GM03348 (cell line): ENCODE data around the gene IFNA2.
"Not testable (repeated sequence)": the region's sequence is repeated elsewhere in the genome, so short reads cannot be mapped to it uniquely, and the experiment has no call there.

Experiments
- DNase-seq: peaks from one replicate; pipeline ENCODE4 v3.0.0; 2012; ENCODE audit warnings: low spot score

IFNA2 gene

DNA sequence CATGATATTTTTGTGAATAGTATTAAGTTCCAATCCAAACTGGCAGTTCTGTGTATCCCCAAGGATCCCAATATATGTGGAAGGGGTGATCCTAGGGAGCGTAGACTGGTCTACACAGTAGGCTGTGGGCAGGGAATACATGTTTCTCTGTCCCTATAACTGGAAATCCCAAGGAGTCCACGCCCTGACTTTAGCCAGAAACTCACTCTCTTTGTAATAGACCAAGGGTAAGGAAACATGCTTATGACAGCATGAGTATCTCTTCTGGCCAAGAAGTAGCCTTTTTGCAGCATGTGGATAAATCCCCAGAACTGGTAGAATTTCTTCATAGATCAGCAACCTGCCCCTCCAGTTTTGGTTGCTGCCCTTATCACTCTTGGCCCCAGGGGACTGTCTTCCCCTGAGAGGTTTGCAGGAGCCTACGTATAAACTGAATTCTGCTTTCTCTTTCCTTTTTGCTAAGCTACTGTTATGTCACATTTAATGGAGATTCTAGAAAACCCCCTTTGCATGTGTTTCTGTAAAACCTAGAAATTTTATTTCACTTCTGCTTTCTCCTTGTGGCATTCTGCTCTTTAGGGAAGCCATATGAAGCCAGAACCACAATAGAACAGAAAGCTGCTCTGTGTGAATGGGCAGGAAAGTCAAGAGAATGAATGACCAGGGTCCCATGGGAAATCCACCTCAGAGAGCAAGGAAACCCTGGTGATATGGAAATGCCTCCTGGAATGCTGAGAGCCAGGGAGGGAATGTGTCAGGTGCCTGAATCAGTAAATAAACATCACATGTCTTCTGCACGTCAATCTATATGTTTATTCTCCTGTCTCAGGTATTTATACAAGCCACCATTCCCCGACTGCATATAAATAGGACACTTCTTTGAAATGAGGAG is 3.5 kb downstream of the IFNA2 start:
- no peak for DNase-seq

DNA sequence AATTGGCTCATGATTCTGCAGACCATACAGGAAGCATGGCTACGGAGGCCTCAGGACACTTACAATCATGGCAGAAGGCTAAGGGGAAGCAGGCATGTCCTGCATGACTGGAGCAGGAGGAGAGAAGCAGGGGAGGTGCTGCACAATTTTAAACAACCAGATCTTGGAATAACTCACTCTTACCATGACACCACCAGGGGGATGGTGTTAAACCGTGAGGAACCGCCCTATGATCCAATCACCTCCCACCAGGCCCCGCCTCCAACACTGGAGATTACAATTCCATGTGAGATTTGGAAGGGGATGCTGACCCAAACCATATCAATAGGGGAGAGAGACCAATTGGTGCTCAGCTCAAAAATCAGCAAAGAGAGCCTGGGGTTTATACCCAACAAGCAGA is 13.7 kb downstream of the IFNA2 start:
- DNase-seq = not testable (repeated sequence)

DNA sequence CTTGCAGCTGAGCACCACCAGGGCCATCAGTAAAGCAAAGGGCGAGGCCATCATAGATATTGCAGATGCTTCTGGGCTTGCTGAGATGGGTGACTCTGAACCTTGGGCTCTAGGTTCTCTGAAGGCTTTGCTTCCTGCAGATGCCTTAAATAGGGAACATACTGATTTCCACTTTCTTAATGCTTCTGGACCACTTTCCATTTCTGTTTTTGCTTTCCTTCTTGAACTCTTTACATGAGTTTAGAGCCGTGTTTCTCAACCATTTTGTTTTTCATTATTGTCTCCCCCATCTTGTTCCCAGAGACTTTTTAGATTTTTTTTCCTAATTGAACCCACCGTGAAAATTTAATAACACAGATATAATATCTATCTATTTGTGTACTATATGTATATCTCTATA is 17.2 kb downstream of the IFNA2 start, which contains the start of gene IFNA13:
IFNA13 (minus strand) TSS at position 101 of the 400 bp plus-strand sequence; CDS start at position 54, 47 bp downstream.
- DNase-seq = no peak

DNA sequence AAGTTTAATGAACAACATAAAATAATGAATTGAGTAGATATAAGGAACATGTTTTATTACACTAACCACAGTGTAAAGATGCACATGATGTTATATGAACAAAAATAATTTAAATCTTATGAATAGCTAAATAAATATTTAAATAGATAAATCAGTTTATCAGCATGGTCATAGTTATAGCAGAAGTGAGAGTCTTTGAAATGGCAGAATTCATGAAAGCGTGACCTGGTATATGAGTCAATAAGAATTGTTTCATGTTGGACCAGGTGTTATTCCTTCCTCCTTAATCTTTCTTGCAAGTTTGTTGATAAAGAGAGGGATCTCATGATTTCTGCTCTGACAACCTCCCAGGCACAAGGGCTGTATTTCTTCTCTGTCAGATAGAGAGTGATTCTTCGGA is 18.0 kb downstream of the IFNA2 start:
- not testable (repeated sequence) for DNase-seq

DNA sequence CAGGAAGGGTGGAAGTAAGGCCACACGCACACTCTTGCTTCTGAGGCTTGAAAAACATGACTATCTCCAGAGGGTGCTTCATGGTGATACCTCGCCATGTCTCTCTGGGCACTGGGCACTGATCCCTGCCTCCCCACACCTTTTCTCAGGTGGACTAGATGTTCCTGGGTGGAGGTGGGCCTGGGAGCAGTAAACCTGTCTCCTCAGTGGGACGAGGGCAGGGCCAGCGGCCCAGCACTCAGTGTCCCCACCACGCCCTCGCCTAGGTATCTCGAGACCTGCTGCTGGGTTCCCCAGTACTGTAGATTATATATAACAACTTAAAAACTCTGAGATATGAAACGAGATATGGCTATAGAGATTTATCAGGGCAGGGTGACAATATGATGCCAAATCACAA is 22.9 kb downstream of the IFNA2 start:
- DNase-seq = no peak

DNA sequence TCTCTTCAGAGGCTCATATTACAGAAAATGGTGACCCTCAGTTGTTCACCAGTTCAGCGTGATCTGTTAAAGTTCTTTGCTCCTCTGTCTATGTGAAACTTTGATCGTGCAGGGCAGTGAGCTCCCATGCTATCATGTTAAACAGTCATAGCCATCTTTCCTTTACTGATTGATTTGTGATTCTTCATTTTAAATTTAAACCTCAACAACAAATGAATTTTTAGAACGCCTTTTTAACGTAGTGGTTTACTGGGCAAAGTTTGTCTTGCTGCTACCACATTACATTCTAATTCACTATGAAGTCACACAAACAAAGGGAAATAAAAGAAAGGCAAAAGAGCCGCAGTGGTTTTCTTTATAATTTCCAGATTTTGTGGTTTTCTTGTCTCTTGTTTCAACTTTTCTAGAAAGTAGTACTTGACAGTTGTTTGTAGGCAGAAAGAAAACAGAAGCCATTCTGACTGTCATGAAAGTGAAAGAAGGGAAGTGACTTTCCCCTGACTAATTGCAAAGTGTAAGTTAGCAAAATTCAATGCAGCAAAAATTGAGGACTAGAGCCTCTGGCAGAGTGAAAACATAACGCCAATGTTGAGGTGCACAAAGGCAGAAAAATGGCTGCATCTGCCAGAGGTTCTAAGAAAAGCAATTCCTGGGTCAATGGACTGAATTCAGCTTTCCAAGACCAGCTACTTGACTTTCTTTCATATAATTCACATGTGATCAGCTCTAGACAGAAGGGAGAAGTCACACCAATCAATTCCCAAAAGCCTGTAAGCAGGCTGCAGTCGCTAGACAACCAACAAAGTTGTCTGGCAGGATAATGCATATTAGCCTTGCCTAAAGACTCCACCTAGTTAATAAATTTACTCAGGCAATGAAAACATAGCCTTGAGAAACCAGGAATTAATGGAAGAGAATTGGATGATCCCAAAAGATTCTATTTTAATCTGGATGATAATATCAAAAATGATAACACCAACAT is 27.4 kb downstream of the IFNA2 start:
- DNase-seq = peak; percentile 3

DNA sequence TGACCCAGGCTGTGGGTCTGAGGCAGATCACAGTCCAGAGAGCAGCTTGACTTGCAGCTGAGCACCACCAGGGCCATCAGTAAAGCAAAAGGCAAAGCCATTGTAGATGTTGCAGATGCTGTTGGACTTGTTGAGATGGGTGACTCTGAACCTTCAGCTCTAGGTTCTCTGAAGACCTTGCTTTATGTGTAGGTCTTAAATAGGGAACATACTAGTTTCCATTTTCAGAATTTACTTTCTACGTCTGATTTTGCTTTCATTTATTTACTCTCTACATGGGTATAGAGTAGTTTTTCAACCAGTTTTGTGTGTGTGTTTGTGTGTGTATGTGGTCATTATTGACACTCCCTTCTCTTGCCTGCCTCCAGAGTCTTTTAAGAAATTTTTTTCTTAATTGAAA is 34.4 kb downstream of the IFNA2 start, which contains the start of gene IFNA6:
IFNA6 (minus strand) TSS at position 101 of the 400 bp plus-strand sequence; CDS start at position 101, 0 bp downstream.
- DNase-seq = no peak

DNA sequence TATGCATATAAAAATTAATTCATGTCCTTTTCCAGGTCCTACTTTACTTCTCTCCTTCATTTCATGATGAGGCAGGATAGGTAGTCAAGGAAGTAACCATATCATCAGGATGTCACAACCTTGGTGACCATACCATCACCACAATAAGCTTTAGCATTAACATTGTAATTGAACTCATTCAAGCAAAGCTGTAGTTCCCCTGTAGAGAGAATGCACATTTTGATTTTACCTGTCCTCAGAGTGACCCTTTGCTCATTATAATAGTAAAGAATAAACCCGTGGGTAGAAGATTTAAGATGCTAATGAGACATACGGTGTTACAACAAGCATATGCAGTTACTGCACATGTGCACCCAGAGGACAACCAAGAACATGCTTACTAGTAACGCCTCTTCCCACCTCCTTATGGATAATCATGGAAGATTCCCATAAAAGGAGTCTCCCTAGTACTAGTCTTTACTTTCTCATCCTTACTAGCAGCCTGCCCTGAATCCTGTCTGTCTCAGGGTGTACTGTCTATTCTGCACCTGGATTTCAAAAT is 36.7 kb downstream of the IFNA2 start:
- DNase-seq = no peak

DNA sequence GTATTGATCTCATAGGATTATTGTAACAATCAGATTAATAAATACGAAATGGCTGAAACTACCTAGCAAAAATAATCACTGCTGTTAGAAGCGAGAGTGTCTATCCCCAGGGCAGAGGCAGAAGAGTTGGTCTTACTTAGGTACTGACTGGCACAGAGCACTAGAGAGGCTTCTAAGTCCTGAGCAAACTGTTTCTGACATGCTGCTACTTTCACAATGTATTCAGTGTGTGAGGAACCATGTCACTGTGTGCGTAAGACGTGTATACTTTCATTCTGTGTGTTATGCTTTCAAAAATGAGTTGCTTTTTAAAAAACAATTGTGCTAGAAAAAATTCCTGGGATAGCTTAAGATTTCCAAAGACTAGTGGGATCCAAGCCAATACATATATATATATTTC is 44.5 kb downstream of the IFNA2 start:
- no peak for DNase-seq

DNA sequence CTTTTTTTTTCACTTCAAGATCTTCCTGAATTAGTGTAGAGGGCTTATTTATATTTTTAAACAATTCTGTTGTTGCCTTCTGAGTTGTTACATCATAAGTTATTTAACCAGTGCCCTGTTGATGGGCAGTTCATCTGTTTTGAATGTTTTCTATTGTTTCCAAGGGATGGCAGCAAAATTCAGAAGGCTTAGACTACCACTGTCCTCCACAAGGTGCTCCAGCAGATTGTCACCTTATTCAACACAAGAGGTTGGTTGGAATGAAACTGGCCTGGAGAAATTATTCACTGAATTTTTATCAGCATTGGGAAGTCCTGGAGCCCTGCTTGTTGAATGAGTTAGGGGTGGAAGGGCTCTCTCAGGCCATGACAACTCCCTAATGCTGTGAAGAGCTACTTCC is 48.7 kb downstream of the IFNA2 start:
- DNase-seq = no peak

DNA sequence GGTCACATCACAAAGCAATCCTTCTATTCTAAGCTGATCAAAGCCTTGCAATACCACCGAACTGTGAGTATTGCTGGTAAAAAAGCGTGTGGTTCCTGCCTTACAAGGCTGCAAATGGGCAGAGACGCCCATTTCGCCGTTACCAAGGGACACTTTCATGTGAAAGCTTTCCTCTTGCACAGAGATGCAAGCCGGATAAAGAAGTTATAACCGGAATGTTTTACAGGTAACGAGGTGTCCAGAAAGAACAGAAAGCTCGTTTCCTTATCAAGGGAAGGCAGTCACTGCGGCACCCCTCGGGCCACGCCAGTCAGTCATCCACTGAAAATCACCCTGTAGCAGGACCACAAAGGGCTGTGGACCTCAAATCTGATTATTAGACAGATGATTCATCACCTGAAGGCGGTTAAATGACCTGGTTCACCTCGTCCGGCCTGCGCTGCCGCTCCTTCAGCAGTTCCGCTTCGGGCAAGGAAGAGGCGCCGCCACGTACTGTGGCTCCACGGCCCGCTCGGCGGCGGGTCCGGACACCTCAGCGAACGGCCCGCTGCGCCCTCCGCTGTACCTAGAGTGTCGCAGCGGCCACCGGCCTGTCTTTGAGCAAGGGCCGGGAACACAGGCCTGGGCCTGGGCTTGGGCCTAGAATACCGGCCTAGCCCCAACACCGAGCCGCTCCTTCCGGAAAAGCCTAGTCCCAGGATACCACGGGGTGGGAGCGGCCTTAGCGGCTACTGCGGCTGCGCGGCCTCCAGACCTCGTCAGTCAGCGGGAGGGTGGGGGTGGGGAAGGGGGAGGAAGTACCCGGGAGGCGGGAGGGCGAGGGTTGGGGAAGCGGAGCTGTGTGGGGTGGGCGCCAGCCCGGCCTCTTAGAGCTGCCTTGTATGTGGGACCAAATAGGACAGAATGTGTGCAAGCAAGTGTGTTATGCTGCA is 50.2 kb downstream of the IFNA2 start, which contains the start of gene KLHL9:
KLHL9 (minus strand) TSS at position 704 of the 932 bp plus-strand sequence; CDS start at position 159, 545 bp downstream.
- peak; percentile 98 for DNase-seq
